HepG2 (cell line): ENCODE results near the gene TRIM3. TPM values are rescaled to one million over a fixed set of nuclear protein-coding genes. Genes with fewer than 3 reads are reported as not detected.

Experiments used
- AGO2 ChIP-seq: fragments of 200-400 bp; formaldehyde crosslinking; optimal IDR thresholded peaks from 2 replicates; pipeline ENCODE3; 2017; ENCODE audit warnings: mild to moderate bottlenecking, low read depth, low read length, moderate library complexity
- MEF2D ChIP-seq: sonication (generic); formaldehyde crosslinking; IDR thresholded peaks from 2 replicates; pipeline ENCODE4 v1.5.1; 2020; ENCODE audit warnings: mild to moderate bottlenecking, missing genetic modification reagents
- TOE1 ChIP-seq: sonication (generic); formaldehyde crosslinking; IDR thresholded peaks from 2 replicates; pipeline ENCODE4 v1.4.0; 2020; ENCODE audit warnings: mild to moderate bottlenecking, missing genetic modification reagents
- ZBTB21 ChIP-seq: sonication (generic); formaldehyde crosslinking; IDR thresholded peaks from 2 replicates; pipeline ENCODE4 v1.4.0; 2020; ENCODE audit warnings: missing genetic modification reagents
- ZNF501 ChIP-seq: sonication (generic); formaldehyde crosslinking; IDR thresholded peaks from 2 replicates; pipeline ENCODE4 v1.5.1; 2020; ENCODE audit warnings: mild to moderate bottlenecking, moderate library complexity, missing genetic modification reagents
- ZNF557 ChIP-seq: sonication (generic); formaldehyde crosslinking; IDR thresholded peaks from 2 replicates; pipeline ENCODE4 v1.4.0; 2020; ENCODE audit warnings: missing genetic modification reagents
- ZNF567 ChIP-seq: sonication (generic); formaldehyde crosslinking; IDR thresholded peaks from 2 replicates; pipeline ENCODE4 v1.8.1; 2023; ENCODE audit warnings: mild to moderate bottlenecking, missing genetic modification reagents, borderline replicate concordance
- ZNF644 ChIP-seq: IDR thresholded peaks from 2 replicates; pipeline ENCODE4 v1.6.1; 2016; ENCODE audit warnings: low read depth
- ZSCAN29 ChIP-seq: sonication (generic); formaldehyde crosslinking; conservative IDR thresholded peaks from 2 replicates; pipeline ENCODE4 v1.4.0; 2020; ENCODE audit warnings: mild to moderate bottlenecking, missing genetic modification reagents
- polyA plus RNA-seq, 8 experiments: library from polyadenylated mRNA; depleted of rRNA in 3 of 8; stranded (reverse) in 7 of 8; unstranded in 1 of 8; fragments of >200 nt; fragmentation: Illumina TruSeq in 4 of 8; extraction: Trizol in 4 of 8; gene quantifications; 2 replicates each; pipeline versions ENCODE4 v1.2.1 to v1.2.3, GENCODE V29; 2011 to 2016; ENCODE audit warnings: low read depth in 4 of 8, missing spikeins in 1 of 8, mixed read lengths in 1 of 8; ENCODE audit not compliant: insufficient read depth in 1 of 8
- total RNA-seq, 5 experiments: library from RNA; depleted of rRNA; stranded (reverse); fragments of >200 nt; fragmentation: Illumina TruSeq; extraction: Trizol; gene quantifications; 2 replicates each; pipeline ENCODE4 v1.2.3, GENCODE V29; 2016; ENCODE audit warnings: low read depth in 1 of 5
- TF ChIP-seq, protein P1 (sequence below): sonication (generic); formaldehyde crosslinking; IDR thresholded peaks from 2 replicates; pipeline ENCODE4; 2020; ENCODE audit warnings: missing genetic modification reagents, mild to moderate bottlenecking, borderline replicate concordance
- TF ChIP-seq, protein P2 (sequence below): IDR thresholded peaks from 2 replicates; pipeline ENCODE4 v1.6.1; 2016; ENCODE audit warnings: missing compliant biosample characterization, missing genetic modification reagents, borderline replicate concordance
- TF ChIP-seq, protein P3 (sequence below): sonication (generic); formaldehyde crosslinking; IDR thresholded peaks from 2 replicates; pipeline ENCODE4 v1.8.0; 2022; ENCODE audit warnings: missing genetic modification reagents, mild to moderate bottlenecking, borderline replicate concordance
- TF ChIP-seq, protein P4 (sequence below): sonication (generic); formaldehyde crosslinking; IDR thresholded peaks from 2 replicates; pipeline ENCODE4 v1.5.1; 2020; ENCODE audit warnings: mild to moderate bottlenecking, missing genetic modification reagents, borderline replicate concordance
- TF ChIP-seq, protein P5 (sequence below): sonication (generic); formaldehyde crosslinking; IDR thresholded peaks from 2 replicates; pipeline ENCODE4 v1.4.0; 2020; ENCODE audit warnings: missing genetic modification reagents, borderline replicate concordance

TRIM3 gene
- total and polyA plus RNA-seq, 2 of the 13 experiments (the other 11 are each of a cell fraction or from before 2014, with no cell fraction given), result 3.6 to 6.3 TPM

DNA sequence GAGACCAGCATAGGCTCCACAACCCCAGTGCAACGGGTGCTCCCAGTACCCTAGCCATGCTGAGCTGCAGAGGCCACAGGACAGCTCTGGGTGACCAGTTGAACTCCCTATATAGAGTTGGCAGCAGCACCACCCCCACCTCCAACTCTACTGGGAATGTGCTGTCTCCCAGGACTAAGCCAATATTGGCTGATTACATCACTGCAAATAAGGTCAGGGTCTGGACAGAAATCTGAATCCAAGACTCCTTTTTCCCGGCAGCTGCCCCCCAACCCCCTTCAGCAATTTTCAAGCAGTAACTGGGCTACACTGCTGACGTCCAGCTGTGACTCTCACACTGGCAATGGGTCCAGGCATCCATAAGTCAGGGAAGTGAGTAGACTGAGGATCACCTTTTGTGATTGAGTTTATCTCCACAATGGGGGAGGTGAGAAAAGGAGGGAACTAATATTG lies 32.8 kb downstream of the TRIM3 start, which contains the start of gene HPX (continued):
- TF ChIP-seq, protein P1, sequence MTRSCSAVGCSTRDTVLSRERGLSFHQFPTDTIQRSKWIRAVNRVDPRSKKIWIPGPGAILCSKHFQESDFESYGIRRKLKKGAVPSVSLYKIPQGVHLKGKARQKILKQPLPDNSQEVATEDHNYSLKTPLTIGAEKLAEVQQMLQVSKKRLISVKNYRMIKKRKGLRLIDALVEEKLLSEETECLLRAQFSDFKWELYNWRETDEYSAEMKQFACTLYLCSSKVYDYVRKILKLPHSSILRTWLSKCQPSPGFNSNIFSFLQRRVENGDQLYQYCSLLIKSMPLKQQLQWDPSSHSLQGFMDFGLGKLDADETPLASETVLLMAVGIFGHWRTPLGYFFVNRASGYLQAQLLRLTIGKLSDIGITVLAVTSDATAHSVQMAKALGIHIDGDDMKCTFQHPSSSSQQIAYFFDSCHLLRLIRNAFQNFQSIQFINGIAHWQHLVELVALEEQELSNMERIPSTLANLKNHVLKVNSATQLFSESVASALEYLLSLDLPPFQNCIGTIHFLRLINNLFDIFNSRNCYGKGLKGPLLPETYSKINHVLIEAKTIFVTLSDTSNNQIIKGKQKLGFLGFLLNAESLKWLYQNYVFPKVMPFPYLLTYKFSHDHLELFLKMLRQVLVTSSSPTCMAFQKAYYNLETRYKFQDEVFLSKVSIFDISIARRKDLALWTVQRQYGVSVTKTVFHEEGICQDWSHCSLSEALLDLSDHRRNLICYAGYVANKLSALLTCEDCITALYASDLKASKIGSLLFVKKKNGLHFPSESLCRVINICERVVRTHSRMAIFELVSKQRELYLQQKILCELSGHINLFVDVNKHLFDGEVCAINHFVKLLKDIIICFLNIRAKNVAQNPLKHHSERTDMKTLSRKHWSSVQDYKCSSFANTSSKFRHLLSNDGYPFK (CRISPR knock-in tag), result no peak
- TF ChIP-seq ZSCAN29, result no peak
- no peak for TF ChIP-seq ZNF557 (CRISPR knock-in tag)
- peak; percentile 83; the same call in 1 of the 2 replicates for TF ChIP-seq ZNF644 (CRISPR knock-in tag)
- TF ChIP-seq ZBTB21 (CRISPR knock-in tag), result no peak
- TF ChIP-seq, protein P2, sequence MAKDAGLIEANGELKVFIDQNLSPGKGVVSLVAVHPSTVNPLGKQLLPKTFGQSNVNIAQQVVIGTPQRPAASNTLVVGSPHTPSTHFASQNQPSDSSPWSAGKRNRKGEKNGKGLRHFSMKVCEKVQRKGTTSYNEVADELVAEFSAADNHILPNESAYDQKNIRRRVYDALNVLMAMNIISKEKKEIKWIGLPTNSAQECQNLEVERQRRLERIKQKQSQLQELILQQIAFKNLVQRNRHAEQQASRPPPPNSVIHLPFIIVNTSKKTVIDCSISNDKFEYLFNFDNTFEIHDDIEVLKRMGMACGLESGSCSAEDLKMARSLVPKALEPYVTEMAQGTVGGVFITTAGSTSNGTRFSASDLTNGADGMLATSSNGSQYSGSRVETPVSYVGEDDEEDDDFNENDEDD (CRISPR knock-in tag), result no peak
- no peak; the same call in 1 of the 2 replicates for TF ChIP-seq ZNF567 (CRISPR knock-in tag)
- TF ChIP-seq, protein P3, sequence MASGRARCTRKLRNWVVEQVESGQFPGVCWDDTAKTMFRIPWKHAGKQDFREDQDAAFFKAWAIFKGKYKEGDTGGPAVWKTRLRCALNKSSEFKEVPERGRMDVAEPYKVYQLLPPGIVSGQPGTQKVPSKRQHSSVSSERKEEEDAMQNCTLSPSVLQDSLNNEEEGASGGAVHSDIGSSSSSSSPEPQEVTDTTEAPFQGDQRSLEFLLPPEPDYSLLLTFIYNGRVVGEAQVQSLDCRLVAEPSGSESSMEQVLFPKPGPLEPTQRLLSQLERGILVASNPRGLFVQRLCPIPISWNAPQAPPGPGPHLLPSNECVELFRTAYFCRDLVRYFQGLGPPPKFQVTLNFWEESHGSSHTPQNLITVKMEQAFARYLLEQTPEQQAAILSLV, result no peak
- TF ChIP-seq MEF2D, result no peak
- TF ChIP-seq, protein P4, sequence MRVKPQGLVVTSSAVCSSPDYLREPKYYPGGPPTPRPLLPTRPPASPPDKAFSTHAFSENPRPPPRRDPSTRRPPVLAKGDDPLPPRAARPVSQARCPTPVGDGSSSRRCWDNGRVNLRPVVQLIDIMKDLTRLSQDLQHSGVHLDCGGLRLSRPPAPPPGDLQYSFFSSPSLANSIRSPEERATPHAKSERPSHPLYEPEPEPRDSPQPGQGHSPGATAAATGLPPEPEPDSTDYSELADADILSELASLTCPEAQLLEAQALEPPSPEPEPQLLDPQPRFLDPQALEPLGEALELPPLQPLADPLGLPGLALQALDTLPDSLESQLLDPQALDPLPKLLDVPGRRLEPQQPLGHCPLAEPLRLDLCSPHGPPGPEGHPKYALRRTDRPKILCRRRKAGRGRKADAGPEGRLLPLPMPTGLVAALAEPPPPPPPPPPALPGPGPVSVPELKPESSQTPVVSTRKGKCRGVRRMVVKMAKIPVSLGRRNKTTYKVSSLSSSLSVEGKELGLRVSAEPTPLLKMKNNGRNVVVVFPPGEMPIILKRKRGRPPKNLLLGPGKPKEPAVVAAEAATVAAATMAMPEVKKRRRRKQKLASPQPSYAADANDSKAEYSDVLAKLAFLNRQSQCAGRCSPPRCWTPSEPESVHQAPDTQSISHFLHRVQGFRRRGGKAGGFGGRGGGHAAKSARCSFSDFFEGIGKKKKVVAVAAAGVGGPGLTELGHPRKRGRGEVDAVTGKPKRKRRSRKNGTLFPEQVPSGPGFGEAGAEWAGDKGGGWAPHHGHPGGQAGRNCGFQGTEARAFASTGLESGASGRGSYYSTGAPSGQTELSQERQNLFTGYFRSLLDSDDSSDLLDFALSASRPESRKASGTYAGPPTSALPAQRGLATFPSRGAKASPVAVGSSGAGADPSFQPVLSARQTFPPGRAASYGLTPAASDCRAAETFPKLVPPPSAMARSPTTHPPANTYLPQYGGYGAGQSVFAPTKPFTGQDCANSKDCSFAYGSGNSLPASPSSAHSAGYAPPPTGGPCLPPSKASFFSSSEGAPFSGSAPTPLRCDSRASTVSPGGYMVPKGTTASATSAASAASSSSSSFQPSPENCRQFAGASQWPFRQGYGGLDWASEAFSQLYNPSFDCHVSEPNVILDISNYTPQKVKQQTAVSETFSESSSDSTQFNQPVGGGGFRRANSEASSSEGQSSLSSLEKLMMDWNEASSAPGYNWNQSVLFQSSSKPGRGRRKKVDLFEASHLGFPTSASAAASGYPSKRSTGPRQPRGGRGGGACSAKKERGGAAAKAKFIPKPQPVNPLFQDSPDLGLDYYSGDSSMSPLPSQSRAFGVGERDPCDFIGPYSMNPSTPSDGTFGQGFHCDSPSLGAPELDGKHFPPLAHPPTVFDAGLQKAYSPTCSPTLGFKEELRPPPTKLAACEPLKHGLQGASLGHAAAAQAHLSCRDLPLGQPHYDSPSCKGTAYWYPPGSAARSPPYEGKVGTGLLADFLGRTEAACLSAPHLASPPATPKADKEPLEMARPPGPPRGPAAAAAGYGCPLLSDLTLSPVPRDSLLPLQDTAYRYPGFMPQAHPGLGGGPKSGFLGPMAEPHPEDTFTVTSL, result no peak
- TF ChIP-seq, protein P5, sequence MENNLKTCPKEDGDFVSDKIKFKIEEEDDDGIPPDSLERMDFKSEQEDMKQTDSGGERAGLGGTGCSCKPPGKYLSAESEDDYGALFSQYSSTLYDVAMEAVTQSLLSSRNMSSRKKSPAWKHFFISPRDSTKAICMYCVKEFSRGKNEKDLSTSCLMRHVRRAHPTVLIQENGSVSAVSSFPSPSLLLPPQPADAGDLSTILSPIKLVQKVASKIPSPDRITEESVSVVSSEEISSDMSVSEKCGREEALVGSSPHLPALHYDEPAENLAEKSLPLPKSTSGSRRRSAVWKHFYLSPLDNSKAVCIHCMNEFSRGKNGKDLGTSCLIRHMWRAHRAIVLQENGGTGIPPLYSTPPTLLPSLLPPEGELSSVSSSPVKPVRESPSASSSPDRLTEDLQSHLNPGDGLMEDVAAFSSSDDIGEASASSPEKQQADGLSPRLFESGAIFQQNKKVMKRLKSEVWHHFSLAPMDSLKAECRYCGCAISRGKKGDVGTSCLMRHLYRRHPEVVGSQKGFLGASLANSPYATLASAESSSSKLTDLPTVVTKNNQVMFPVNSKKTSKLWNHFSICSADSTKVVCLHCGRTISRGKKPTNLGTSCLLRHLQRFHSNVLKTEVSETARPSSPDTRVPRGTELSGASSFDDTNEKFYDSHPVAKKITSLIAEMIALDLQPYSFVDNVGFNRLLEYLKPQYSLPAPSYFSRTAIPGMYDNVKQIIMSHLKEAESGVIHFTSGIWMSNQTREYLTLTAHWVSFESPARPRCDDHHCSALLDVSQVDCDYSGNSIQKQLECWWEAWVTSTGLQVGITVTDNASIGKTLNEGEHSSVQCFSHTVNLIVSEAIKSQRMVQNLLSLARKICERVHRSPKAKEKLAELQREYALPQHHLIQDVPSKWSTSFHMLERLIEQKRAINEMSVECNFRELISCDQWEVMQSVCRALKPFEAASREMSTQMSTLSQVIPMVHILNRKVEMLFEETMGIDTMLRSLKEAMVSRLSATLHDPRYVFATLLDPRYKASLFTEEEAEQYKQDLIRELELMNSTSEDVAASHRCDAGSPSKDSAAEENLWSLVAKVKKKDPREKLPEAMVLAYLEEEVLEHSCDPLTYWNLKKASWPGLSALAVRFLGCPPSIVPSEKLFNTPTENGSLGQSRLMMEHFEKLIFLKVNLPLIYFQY (CRISPR knock-in tag), result no peak
- no peak for TF ChIP-seq AGO2
- TF ChIP-seq TOE1 (CRISPR knock-in tag), result no peak
- no peak for TF ChIP-seq ZNF501 (CRISPR knock-in tag)
